Cerebellar nuclear complex (tissue), 1 donor: ENCODE results near the gene CYP46A1.
"Not testable (repeated sequence)": the region's sequence is repeated elsewhere in the genome, so short reads cannot be mapped to it uniquely, and the experiment has no call there.

Experiments
- DNase-seq, 2 experiments: peaks; one replicate each; lab custom pipeline; 2025; lab: John Stamatoyannopoulos, UW

Gene CYP46A1

DNA sequence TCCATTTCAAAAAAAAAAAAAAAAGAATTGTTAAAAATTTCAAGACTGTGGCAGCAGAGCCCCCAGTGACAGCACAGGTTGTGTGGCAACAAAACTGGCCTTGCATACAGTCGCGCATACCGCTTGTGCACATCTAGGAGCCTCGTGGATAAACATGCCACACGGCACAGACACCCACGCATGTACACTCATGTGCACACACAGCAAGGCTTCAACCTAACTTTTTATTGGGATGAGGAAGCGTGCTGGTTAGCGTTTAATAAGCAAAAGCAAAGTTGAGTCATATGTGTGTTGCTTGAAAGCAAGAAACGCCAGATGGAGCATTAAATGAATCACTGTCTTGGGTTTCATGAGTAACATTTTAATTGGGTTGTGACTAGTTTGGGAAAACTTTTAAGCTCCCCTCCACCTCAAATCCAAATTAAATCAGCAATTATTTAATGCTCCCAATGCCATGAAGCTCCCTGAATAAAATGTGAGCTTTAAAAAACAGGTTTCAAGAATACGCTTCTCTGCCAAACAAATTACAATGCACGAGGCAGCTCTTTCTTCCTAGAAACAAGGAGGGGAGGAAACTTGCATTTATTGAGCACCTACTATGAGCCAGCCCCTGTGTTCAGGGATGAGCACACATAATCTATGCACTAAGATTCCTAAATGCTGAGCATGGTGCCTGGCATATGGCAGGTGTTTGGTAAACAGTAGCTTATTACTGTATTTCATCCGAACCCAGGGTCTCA is 73.4 kb downstream of the CYP46A1 start:
- DNase-seq: no peak

- no peak for DNase-seq
Observed at GRCh38 chr14:99758121-99758821, 74.2 kb downstream of the CYP46A1 start.

DNA sequence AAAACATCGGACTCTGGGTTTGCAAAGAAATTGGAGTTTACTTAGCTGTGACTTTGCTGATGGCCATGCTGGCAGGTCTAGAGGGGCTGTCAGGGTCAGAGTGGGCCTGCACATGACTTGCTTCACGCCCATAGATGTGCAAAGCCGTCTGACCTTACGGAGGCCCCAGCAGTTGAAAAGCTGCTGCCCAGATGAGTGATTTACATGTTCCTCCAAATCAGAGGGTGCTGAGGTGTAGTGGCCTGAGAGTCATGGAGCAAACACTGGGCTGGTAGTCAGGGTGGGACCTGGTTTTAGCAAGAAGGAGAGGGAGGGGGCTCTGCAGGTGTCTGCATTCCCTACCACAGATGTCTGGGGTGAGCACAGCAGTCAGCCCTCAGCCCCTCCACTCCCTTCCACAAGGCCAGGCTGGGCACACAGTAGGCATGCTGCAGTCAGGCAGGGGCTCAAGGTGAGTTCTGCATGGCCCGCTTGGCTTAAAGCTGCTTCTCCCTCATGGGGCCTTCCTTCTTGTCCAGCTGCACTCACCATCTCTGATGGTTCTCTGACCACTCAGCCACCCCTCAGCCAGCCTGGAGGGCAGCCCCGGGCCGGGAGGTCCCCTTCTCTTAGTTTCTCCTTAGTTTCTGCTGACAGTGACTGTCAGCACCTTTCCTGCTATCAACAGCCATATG is 74.9 kb downstream of the CYP46A1 start:
- DNase-seq: no peak

DNA sequence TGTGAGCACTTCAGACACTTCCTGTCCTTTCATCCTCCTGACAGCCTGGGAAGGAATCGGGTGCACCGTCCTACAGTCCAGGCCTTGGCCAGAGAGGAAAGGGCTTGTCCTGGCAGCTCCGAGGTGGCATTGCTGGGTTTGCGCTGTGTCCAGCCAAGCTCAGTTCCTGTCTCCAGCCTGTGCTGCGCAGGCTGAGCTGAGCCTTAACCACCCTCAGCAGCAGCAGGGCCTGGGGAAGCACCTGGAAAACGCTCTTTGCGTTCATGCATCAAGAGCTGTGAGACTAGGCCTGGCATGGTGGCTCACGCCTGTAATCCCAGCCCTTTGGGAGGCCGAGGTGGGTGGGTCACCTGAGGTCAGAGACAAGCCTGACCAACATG is 75.4 kb downstream of the CYP46A1 start:
- DNase-seq: no peak

DNA sequence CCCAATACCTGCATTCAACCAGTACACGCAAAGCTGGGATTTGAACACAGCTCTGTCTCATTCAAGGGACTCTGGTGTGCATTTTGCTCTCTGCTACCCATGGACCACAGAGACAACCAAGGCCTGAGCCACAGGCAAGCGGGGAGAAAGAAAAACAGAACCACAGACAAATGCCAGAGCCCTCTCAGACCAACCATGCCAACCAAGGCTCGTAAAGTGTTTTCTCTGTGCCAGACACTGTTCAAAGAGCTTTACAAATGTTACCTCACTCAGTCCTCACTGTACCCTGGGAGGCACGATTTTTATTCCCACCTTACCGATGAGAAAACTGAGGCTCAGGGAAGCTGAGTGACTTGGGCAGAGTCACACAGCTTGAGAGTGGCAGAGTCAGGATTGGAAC is 76.7 kb downstream of the CYP46A1 start:
- DNase-seq: no peak

- not testable (repeated sequence) for DNase-seq
Observed at GRCh38 chr14:99762911-99763310, 78.8 kb downstream of the CYP46A1 start.

GRCh38 chr14:99763527-99764221 is 79.6 kb downstream of the CYP46A1 start:
- DNase-seq: no peak

DNA sequence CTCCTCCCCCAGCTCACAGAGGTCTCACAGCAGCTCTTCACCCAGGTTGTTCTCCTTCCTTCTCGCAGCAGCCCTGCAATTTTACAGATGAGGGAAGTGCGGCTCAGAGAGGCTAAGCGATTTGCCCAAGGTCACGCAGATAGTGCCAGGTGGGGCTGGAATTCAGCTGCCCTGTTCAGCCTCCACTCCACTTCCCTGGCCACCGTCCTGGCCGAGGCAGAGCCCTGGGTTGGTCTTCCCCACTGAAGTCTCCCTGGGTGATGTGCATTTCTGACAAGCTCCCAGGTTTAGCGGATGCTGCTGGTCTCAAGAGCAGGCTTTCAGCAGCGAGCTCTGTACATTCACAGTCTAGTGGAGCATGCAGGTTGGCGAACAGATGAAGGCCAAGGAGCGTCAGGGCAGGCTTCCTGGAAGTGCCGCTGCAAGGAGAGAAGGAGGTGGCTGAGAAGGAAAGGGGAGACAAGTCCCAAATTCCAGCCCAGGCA is 80.2 kb downstream of the CYP46A1 start:
- no peak for DNase-seq

DNA sequence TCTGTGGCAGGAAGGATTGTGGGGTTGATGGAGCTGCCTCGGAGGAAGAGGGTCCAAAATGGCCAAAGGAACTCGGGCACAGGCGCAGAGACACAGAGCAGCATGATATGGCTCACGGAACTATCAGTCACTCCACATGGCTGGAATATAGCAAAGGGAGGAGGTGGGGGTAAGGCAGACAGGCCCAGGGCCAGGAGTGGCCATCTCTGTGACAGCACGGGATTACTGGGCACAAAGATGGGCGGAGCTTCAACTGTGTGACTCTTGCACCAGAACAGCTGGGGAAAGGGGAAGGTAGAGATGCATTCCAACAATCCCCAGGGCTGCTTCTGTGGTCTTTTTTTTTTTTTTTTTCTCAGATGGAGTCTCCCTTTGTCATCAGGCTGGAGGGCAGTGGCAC is 84.3 kb downstream of the CYP46A1 start:
- DNase-seq: no peak

DNA sequence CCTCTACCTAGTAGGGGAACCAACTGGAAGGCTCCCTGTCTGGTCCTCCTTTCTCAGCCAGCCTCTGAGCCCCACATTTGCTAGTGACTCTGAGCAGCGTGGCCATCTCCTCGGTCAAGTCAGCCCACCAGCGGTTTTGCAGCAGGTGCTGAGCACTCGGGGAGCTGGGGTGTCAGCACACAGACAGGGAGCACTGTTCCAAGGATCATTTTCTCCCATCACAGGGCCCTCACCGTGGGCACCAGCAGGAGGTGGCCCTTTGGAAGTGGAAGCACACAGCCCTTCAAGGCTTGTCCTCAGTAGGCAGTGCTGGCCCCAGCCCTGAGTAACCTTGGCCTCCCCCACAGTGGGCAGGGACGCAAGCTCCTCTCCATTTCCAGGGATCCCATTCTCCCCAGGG is 85.0 kb downstream of the CYP46A1 start:
- DNase-seq: no peak

- no peak for DNase-seq
Observed at GRCh38 chr14:99769799-99770198, 85.7 kb downstream of the CYP46A1 start.

GRCh38 chr14:99772371-99773283 is 88.5 kb downstream of the CYP46A1 start:
- DNase-seq: no peak

- no peak for DNase-seq
Observed at GRCh38 chr14:99773521-99774497, 89.7 kb downstream of the CYP46A1 start.

DNA sequence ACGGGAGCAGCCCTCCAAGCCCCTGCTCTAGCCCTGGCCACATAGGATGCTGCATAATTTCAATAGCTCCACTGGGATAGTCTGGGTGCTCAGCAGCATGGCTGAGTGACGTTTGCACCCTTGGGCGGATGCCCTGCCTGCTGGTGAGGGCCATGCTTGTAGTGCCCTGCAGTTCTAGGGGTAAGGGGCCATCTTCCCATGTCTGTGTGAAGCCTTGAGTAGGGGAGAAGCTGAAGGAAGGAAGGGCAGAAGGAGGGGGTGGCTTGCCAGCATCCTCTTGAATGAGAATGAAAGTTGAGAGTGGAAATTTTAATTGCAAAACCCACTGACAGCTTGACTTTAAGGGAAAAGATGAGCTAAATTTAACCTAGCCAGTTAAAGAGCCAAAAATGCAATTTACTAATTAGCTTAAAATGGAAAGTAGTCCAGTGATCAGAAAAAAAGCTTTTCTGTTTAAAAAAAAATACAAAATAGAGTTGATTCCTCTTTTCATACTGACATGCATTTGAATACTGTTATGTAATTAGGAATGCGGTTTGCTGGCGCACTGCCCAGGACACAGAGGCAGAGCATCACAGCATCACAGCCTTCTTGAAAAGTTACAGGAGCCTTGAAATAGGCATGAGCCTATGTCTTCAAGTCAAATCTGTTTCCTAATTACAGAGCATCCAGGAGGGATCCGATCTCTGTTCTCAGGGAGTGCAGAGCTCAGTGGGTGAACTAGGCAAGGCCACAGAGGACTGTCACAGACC is 90.6 kb downstream of the CYP46A1 start:
- DNase-seq: no peak

DNA sequence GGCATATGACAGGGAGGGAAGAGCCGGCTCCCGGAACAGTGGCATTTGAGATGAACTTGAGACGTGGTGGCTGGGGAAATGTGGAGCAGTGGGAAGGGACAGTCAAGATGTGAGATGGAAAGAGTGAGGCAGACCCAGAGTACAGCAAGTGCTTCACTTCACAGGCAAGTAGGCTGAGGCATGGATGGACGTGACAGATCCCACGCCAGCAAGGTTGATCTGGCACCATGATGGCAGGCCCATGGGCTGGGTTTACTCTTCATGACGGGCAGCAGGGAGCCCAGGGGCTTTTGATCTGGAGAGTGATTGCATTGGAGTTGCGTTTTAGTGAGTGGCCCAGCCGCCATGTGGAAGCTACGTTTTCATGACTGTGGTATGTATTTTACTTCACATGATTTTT is 91.3 kb downstream of the CYP46A1 start:
- DNase-seq: no peak
